ENCODE measurements around the gene ANKRD30B.
"Not testable (repeated sequence)": the region's sequence is repeated elsewhere in the genome, so short reads cannot be mapped to it uniquely, and the experiment has no call there.

Gene ANKRD30B

GRCh38 chr18:14776801-14777200 lies 28.8 kb downstream of the ANKRD30B start:
- Histone ChIP-seq H3K4me1 (ENCODE audit: insufficient read depth, low read length) (no peaks in the 10 kb centered on the region), H3K9ac (ENCODE audit: low read depth, low read length) (no peak overlapping the region), H3K36me3 (ENCODE audit: insufficient read depth, low read length) (no peaks in the 10 kb centered on the region), H3K27ac (ENCODE audit: low read depth, low read length) (no peak overlapping the region), H3K4me3 (ENCODE audit: low read length) (no peak overlapping the region), H3K27me3 (ENCODE audit: insufficient read depth, low read length) (no peaks in the 10 kb centered on the region), H3K9me3 (ENCODE audit: insufficient read depth, low read depth, low read length) (peaks cover 79% of the 10 kb centered on the region)
- WGBS = 75% methylated on average over 2 of the region's 2 CpGs

GRCh38 chr18:14781671-14782070 lies 33.7 kb downstream of the ANKRD30B start:
- H3K9me3 ChIP-seq (ENCODE audit: insufficient read depth, low read depth, low read length) = peaks cover 81% of the 10 kb centered on the region
- no peak overlapping the region for H3K4me3 ChIP-seq (ENCODE audit: low read length)
- H3K9ac ChIP-seq (ENCODE audit: low read depth, low read length) = no peak overlapping the region
- 83% methylated on average over 3 of the region's 3 CpGs for WGBS
- no peaks in the 10 kb centered on the region for H3K27me3 ChIP-seq (ENCODE audit: insufficient read depth, low read length)
- H3K27ac ChIP-seq (ENCODE audit: low read depth, low read length) = no peak overlapping the region
- no peaks in the 10 kb centered on the region for H3K36me3 ChIP-seq (ENCODE audit: insufficient read depth, low read length)
- no peaks in the 10 kb centered on the region for H3K4me1 ChIP-seq (ENCODE audit: insufficient read depth, low read length)

- Histone ChIP-seq H3K9me3 (ENCODE audit: insufficient read depth, low read depth, low read length) (peaks cover 78% of the 10 kb centered on the region), H3K27ac (ENCODE audit: low read depth, low read length) (no peak overlapping the region), H3K36me3 (ENCODE audit: insufficient read depth, low read length) (no peaks in the 10 kb centered on the region), H3K4me3 (ENCODE audit: low read length) (no peak overlapping the region), H3K4me1 (ENCODE audit: insufficient read depth, low read length) (no peaks in the 10 kb centered on the region), H3K27me3 (ENCODE audit: insufficient read depth, low read length) (no peaks in the 10 kb centered on the region), H3K9ac (ENCODE audit: low read depth, low read length) (no peak overlapping the region)
- no CpG with 5 or more reads among the region's 2 CpGs for WGBS
Observed at GRCh38 chr18:14784133-14784532, 36.2 kb downstream of the ANKRD30B start.

GRCh38 chr18:14796876-14797275 lies 48.9 kb downstream of the ANKRD30B start:
- 80% methylated on average over 2 of the region's 3 CpGs for WGBS
- H3K27ac ChIP-seq (ENCODE audit: low read depth, low read length); H3K9ac ChIP-seq (ENCODE audit: low read depth, low read length); H3K36me3 ChIP-seq (ENCODE audit: insufficient read depth, low read length); H3K4me3 ChIP-seq (ENCODE audit: low read length); H3K4me1 ChIP-seq (ENCODE audit: insufficient read depth, low read length); H3K27me3 ChIP-seq (ENCODE audit: insufficient read depth, low read length): not testable (repeated sequence)
- H3K9me3 ChIP-seq (ENCODE audit: insufficient read depth, low read depth, low read length) = peaks cover 35% of the 10 kb centered on the region

GRCh38 chr18:14797969-14798764 lies 50.2 kb downstream of the ANKRD30B start:
- H3K36me3 ChIP-seq (ENCODE audit: insufficient read depth, low read length); H3K4me1 ChIP-seq (ENCODE audit: insufficient read depth, low read length); H3K4me3 ChIP-seq (ENCODE audit: low read length); H3K9ac ChIP-seq (ENCODE audit: low read depth, low read length); H3K27ac ChIP-seq (ENCODE audit: low read depth, low read length); H3K27me3 ChIP-seq (ENCODE audit: insufficient read depth, low read length): not testable (repeated sequence)
- WGBS = 90% methylated on average over 11 of the region's 12 CpGs
- peaks cover 31% of the 10 kb centered on the region for H3K9me3 ChIP-seq (ENCODE audit: insufficient read depth, low read depth, low read length)

- H3K27me3 ChIP-seq (ENCODE audit: insufficient read depth, low read length); H3K9ac ChIP-seq (ENCODE audit: low read depth, low read length); H3K36me3 ChIP-seq (ENCODE audit: insufficient read depth, low read length); H3K4me1 ChIP-seq (ENCODE audit: insufficient read depth, low read length); H3K4me3 ChIP-seq (ENCODE audit: low read length); H3K27ac ChIP-seq (ENCODE audit: low read depth, low read length): not testable (repeated sequence)
- WGBS = 93% methylated on average over 11 of the region's 13 CpGs
- H3K9me3 ChIP-seq (ENCODE audit: insufficient read depth, low read depth, low read length) = peaks cover 11% of the 10 kb centered on the region
Observed at GRCh38 chr18:14811081-14811480, 63.1 kb downstream of the ANKRD30B start.

GRCh38 chr18:14826972-14827632 lies 79.1 kb downstream of the ANKRD30B start:
- H3K27me3 ChIP-seq (ENCODE audit: insufficient read depth, low read length); H3K36me3 ChIP-seq (ENCODE audit: insufficient read depth, low read length); H3K4me3 ChIP-seq (ENCODE audit: low read length); H3K27ac ChIP-seq (ENCODE audit: low read depth, low read length); H3K4me1 ChIP-seq (ENCODE audit: insufficient read depth, low read length); H3K9ac ChIP-seq (ENCODE audit: low read depth, low read length): not testable (repeated sequence)
- 80% methylated on average over 1 of the region's 2 CpGs for WGBS
- H3K9me3 ChIP-seq (ENCODE audit: insufficient read depth, low read depth, low read length) = peaks cover 30% of the 10 kb centered on the region

- H3K4me3 ChIP-seq (ENCODE audit: low read length); H3K27me3 ChIP-seq (ENCODE audit: insufficient read depth, low read length); H3K36me3 ChIP-seq (ENCODE audit: insufficient read depth, low read length); H3K9ac ChIP-seq (ENCODE audit: low read depth, low read length); H3K27ac ChIP-seq (ENCODE audit: low read depth, low read length); H3K4me1 ChIP-seq (ENCODE audit: insufficient read depth, low read length): not testable (repeated sequence)
- no CpG with 5 or more reads among the region's 2 CpGs for WGBS
- peaks cover 26% of the 10 kb centered on the region for H3K9me3 ChIP-seq (ENCODE audit: insufficient read depth, low read depth, low read length)
Observed at GRCh38 chr18:14841607-14842006, 93.6 kb downstream of the ANKRD30B start.

- H3K4me1 ChIP-seq (ENCODE audit: insufficient read depth, low read length); H3K36me3 ChIP-seq (ENCODE audit: insufficient read depth, low read length); H3K9ac ChIP-seq (ENCODE audit: low read depth, low read length); H3K27ac ChIP-seq (ENCODE audit: low read depth, low read length); H3K27me3 ChIP-seq (ENCODE audit: insufficient read depth, low read length); H3K9me3 ChIP-seq (ENCODE audit: insufficient read depth, low read depth, low read length); H3K4me3 ChIP-seq (ENCODE audit: low read length): not testable (repeated sequence)
- WGBS = no CpG with 5 or more reads among the region's 2 CpGs
Observed at GRCh38 chr18:14851533-14851932, 103.6 kb downstream of the ANKRD30B start.

- not testable (repeated sequence) for H3K27me3 ChIP-seq (ENCODE audit: insufficient read depth, low read length); H3K4me3 ChIP-seq (ENCODE audit: low read length); H3K27ac ChIP-seq (ENCODE audit: low read depth, low read length); H3K36me3 ChIP-seq (ENCODE audit: insufficient read depth, low read length); H3K9me3 ChIP-seq (ENCODE audit: insufficient read depth, low read depth, low read length); H3K4me1 ChIP-seq (ENCODE audit: insufficient read depth, low read length); H3K9ac ChIP-seq (ENCODE audit: low read depth, low read length)
- 93% methylated on average over 3 of the region's 17 CpGs for WGBS
Observed at GRCh38 chr18:14855634-14856033, 107.7 kb downstream of the ANKRD30B start.

GRCh38 chr18:14856256-14856655 lies 108.3 kb downstream of the ANKRD30B start:
- H3K4me3 ChIP-seq (ENCODE audit: low read length); H3K27ac ChIP-seq (ENCODE audit: low read depth, low read length); H3K9me3 ChIP-seq (ENCODE audit: insufficient read depth, low read depth, low read length); H3K36me3 ChIP-seq (ENCODE audit: insufficient read depth, low read length); H3K9ac ChIP-seq (ENCODE audit: low read depth, low read length); H3K4me1 ChIP-seq (ENCODE audit: insufficient read depth, low read length); H3K27me3 ChIP-seq (ENCODE audit: insufficient read depth, low read length): not testable (repeated sequence)
- no CpG with 5 or more reads among the region's 20 CpGs for WGBS
